Heart left ventricle (tissue), 16 donors: ENCODE results near the gene FBXW8. TPM values are rescaled to one million over a fixed set of nuclear protein-coding genes. Genes with fewer than 3 reads are reported as not detected.

ENCODE experiments used
- ATAC-seq, 4 donors: fragments of 200-7000 bp; cut with Tn5 transposase; one replicate each; pipeline ENCODE4 v1.9.1; 2020 to 2022; ENCODE audit warnings: moderate library complexity in 4 of 4, mild to moderate bottlenecking in 3 of 4, moderate number of reproducible peaks in 1 of 4
- DNase-seq, 5 donors: peaks; one replicate each; pipeline ENCODE4 v3.0.0-alpha.2; 2020
- H3K27ac ChIP-seq, 12 donors: fragments of 200-600 bp; sonication (generic) in 4 of 12; one replicate each; pipeline versions ENCODE4 v1.5.0 to v1.8.0; 2016 to 2022; ENCODE audit warnings: mild to moderate bottlenecking in 2 of 12
- H3K27me3 ChIP-seq, 9 donors: fragments of 200-600 bp; sonication (generic) in 2 of 9; one replicate each; pipeline versions ENCODE4 v1.5.1 to v1.8.0; 2016 to 2022; ENCODE audit warnings: mild to moderate bottlenecking in 3 of 9
- H3K36me3 ChIP-seq, 9 donors: fragments of 200-600 bp; sonication (generic) in 2 of 9; one replicate each; pipeline versions ENCODE4 v1.5.0 to v1.8.0; 2018 to 2022; ENCODE audit warnings: mild to moderate bottlenecking in 2 of 9
- H3K4me1 ChIP-seq, 12 donors: fragments of 200-600 bp; sonication (generic) in 4 of 12; one replicate each; pipeline versions ENCODE4 v1.5.0 to v1.8.0; 2016 to 2022; ENCODE audit warnings: mild to moderate bottlenecking in 3 of 12
- H3K4me3 ChIP-seq, 12 donors: fragments of 200-600 bp; sonication (generic) in 4 of 12; one replicate each; pipeline versions ENCODE4 v1.5.0 to v1.8.0; 2017 to 2022; ENCODE audit warnings: mild to moderate bottlenecking in 9 of 12, moderate library complexity in 4 of 12
- H3K9me3 ChIP-seq, 12 donors: fragments of 200-600 bp; sonication (generic) in 4 of 12; one replicate each; pipeline versions ENCODE4 v1.5.0 to v1.8.0; 2016 to 2022; ENCODE audit warnings: mild to moderate bottlenecking in 1 of 12
- POLR2A ChIP-seq, 2 donors: fragments of 450-650 bp; IDR thresholded peaks; one replicate each; pipeline ENCODE4 v1.6.1; 2017; ENCODE audit warnings: antibody characterized with exemption in 2 of 2, mild to moderate bottlenecking in 2 of 2, moderate library complexity in 2 of 2
- WGBS, 4 donors: extraction: QIAGEN DNeasy Blood & Tissue Kit in 2 of 4; methylation state at CpG; one replicate each; pipeline versions ENCODE4 v1.1.5 to v1.1.7; 2013 to 2018; 5-methylcytosine and 5-hydroxymethylcytosine counted together
- intact Hi-C, 10 donors: fragments of 100-400 bp; cut with DNase I; formaldehyde crosslinking; loops; one replicate each; pipeline versions ENCODE4 v1.11.1 to v1.14.2; 2022
- polyA plus RNA-seq, 2 donors: library from polyadenylated mRNA; stranded (reverse); fragments of 200-250 nt; gene quantifications; one replicate each; pipeline ENCODE4 v1.2.3, GENCODE V29; 2013
- total RNA-seq, 9 donors: library from RNA; depleted of rRNA in 2 of 9; stranded (reverse); fragments of >200 nt in 2 of 9; fragmentation: NEBNext Ultra II Directional in 3 of 9; extraction: Animal tissue kit (Norgen Biotek cat#: 25700) in 3 of 9; gene quantifications; one replicate each; pipeline versions ENCODE4 v1.1.0 to v1.2.4, GENCODE V29; 2016 to 2023
- TF ChIP-seq, protein P1 (sequence below), 12 donors: fragments of 200-600 bp; sonication (generic) in 4 of 12; IDR thresholded peaks; one replicate each; pipeline versions ENCODE4 v1.5.0 to v1.8.0; 2018 to 2022; ENCODE audit warnings: antibody characterized with exemption in 12 of 12, mild to moderate bottlenecking in 5 of 12
- donor health status: ischemic (EF 13 %, LVEDD 7.1; RV severe dilation, severe dysfunction).
- donor health status: healthy with polysubstance abuse.
- donor health status: DM: no; HTN: yes; CAD: no.
- donor health status: DM: no; HTN: no; CAD: no.
- donor health status: ischemic (EF 25% LVEDD 6.9; RV normal size, moderate dysfunction).
- donor health status: ischemic (EF 25% LVEDD 5.7; RV mildly dilated, moderate dysfunction).
- donor health status: healthy.
- donor health status: DM: yes; HTN: yes; CAD: no.
- donor health status: ischemic (EF 35%, LVEDD 5.7; RV mildly dilated, moderate dysfunction).
- donor health status: nonischemic (EF 11% LVEDD 7.7; RV severe dilation, severe dysfunction).
- donor health status: DM: yes; HTN: yes; CAD: no.
- donor health status: PGD.
- donor health status: ischemic (EF 29% LVEDD 5.4; RV normal size, mild dysfunction).
- donor health status: nonischemic (EF 23%, LVEDD 6.1; RV moderate dilation, normal function).

Gene FBXW8
- total and polyA plus RNA-seq, 11 donors, result 2.4 to 9.7 (median 7.0) TPM

DNA sequence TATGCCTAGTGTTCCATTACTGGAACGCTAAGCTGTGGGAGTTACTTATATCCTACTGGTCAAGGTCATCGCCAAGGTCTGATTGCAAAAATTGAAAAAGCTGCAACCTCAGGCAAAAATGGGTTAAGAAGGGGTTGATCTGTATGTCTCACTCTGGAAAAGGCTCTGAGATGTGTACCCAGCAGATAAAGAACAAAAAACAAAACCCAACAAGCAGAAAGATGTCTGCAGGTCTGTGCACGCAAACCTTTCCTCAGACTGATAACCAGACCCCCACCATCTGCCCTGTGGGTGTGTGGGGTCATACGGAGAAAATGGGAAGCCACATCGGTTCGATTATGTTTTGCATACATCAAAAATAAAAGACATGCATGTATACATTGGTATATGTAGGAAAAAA lies 132.1 kb downstream of the FBXW8 start:
- Histone ChIP-seq H3K27me3 (no peaks in the 10 kb centered on the region), H3K9me3 (no peaks in the 10 kb centered on the region), H3K4me3 (no peak overlapping the region), H3K27ac (peak overlapping the region in 8 of 12 donors; percentile 28 to 78 (median 58)), H3K36me3 (peaks cover 0 to 10% (median 0%) of the 10 kb centered on the region in 9 donors), H3K4me1 (peaks cover 0 to 44% (median 19%) of the 10 kb centered on the region in 12 donors)
- DNase-seq (no peak), ATAC-seq (no peak)
- 72 to 84% (median 78%) methylated on average over 6 of the region's 6 CpGs for WGBS, 4 donors
- TF ChIP-seq, protein P1, sequence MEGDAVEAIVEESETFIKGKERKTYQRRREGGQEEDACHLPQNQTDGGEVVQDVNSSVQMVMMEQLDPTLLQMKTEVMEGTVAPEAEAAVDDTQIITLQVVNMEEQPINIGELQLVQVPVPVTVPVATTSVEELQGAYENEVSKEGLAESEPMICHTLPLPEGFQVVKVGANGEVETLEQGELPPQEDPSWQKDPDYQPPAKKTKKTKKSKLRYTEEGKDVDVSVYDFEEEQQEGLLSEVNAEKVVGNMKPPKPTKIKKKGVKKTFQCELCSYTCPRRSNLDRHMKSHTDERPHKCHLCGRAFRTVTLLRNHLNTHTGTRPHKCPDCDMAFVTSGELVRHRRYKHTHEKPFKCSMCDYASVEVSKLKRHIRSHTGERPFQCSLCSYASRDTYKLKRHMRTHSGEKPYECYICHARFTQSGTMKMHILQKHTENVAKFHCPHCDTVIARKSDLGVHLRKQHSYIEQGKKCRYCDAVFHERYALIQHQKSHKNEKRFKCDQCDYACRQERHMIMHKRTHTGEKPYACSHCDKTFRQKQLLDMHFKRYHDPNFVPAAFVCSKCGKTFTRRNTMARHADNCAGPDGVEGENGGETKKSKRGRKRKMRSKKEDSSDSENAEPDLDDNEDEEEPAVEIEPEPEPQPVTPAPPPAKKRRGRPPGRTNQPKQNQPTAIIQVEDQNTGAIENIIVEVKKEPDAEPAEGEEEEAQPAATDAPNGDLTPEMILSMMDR (IDR thresholded peaks at IDR 0.05), result no peak
- intact Hi-C loops, result no loop called here

DNA sequence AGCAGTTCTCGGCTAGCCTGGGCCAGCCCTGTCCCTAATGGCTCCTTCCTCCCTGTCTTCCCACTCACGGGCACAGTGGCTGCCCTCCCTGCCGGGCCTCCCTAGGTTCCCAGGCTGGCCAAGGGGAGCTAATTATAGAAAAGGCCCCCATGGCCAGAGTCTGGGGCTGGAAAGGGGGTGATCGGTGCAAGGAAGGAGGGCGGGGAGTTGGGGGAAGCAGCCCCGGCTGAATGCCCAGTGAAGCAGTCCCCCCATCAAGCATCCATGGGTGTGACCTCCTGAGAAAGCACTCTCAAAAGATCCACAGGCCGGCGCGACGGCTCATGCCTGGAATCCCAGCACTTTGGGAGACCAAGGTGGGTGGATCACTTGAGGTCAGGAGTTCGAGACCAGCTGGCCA lies 133.6 kb downstream of the FBXW8 start:
- H3K4me3 ChIP-seq, result no peak overlapping the region
- ATAC-seq (no peak), DNase-seq (peak in 1 of 5 donors; percentile 19)
- H3K9me3 ChIP-seq, result no peaks in the 10 kb centered on the region
- H3K27ac ChIP-seq, result peak overlapping the region in 7 of 12 donors; percentile 63 to 97 (median 73)
- WGBS, 4 donors, result 68 to 80% (median 74%) methylated on average over 11 of the region's 11 CpGs
- no peaks in the 10 kb centered on the region for H3K27me3 ChIP-seq
- intact Hi-C loops, result no loop called here
- peaks cover 0 to 10% (median 0%) of the 10 kb centered on the region in 9 donors for H3K36me3 ChIP-seq
- peaks cover 5 to 59% (median 32%) of the 10 kb centered on the region in 12 donors for H3K4me1 ChIP-seq
- TF ChIP-seq POLR2A (IDR thresholded peaks at IDR 0.05), result no peak
- TF ChIP-seq, protein P1 (IDR thresholded peaks at IDR 0.05), result no peak

DNA sequence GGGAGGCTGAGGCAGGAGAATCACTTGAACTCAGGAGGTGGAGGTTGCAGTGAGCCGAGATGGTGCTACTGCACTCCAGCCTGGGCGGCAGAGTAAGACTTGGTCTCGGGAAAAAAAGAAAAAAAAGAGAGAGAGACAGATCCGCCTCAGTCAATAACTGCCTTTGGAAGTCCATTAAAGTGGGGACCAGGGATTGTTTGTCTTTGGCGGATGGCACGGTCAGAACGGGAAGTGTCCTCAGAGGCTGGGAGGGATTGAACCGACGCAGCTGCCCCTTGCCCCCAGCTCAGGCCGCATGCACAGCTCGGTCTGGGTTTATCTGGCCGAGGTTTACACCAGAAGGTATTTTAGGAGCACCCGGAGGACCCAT lies 134.0 kb downstream of the FBXW8 start:
- peaks cover 5 to 64% (median 34%) of the 10 kb centered on the region in 12 donors for H3K4me1 ChIP-seq
- ATAC-seq, result no peak
- 44 to 77% (median 56%) methylated on average over 12 to 13 of the region's 13 CpGs for WGBS, 4 donors

More for the DNA sequence above, 134.0 kb downstream of the FBXW8 start:
- no peak for DNase-seq
- Histone ChIP-seq H3K27me3 (no peaks in the 10 kb centered on the region), H3K9me3 (no peaks in the 10 kb centered on the region), H3K4me3 (no peak overlapping the region), H3K36me3 (peaks cover 0 to 10% (median 0%) of the 10 kb centered on the region in 9 donors), H3K27ac (peak overlapping the region in 11 of 12 donors; percentile 28 to 97 (median 67))
- intact Hi-C loops, result loop anchor here in 3 of 10 donors (5.0 kb wide), 1 partner anchor 53 kb away; the partner anchor contains the start of gene TESC (in 3 of the 3)
- TF ChIP-seq POLR2A (IDR thresholded peaks at IDR 0.05), result no peak
- TF ChIP-seq, protein P1 (IDR thresholded peaks at IDR 0.05), result no peak
